Activated CD4-positive, alpha-beta T cell treated with anti-CD3 and anti-CD28 coated beads, Interleukin-2, amount 50 U/mL, for 1 hour (primary cell): ENCODE results near the gene MCM6.

Source experiments
- DNase-seq: peaks from one replicate; pipeline ENCODE4 v3.0.0-alpha.2; 2020

Gene MCM6

DNA sequence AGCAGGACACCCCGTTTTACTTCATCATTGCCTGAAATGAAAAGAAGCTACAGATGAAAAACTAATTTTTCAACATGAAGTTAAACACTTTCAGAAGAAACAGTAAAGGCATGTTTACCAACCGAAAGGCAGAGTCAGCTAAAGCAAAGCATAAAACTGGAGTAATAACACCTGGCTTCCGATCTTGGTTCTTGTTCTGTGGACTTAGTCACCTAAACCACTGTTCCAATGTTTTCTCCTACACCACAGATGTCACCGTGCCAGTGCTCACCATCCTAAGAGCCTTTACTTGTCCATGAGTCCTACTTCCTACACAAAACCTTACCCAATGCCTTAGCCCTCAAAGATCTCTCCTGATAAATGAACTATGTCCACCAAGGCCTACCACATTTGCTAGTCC lies 13.5 kb downstream of the MCM6 start:
- no peak for DNase-seq

DNA sequence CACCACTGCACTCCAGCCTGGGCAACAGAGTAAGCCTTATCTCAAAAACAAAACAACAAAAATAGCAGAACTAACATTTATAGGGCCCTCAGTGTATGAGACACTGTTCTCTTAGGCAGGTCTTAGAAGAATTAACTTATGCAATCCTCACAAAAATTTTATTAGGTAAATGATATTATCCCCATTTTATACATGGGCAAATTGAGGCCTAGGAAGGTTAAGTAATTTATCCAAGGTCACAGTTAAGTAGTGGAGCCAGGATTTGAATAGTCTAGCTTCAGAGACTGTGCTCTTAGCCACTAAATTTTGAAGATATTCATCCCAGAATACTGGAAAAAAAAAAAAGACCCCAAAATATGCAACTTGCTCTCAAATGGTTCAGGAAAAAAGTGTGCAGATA lies 22.8 kb downstream of the MCM6 start:
- DNase-seq, result no peak

DNA sequence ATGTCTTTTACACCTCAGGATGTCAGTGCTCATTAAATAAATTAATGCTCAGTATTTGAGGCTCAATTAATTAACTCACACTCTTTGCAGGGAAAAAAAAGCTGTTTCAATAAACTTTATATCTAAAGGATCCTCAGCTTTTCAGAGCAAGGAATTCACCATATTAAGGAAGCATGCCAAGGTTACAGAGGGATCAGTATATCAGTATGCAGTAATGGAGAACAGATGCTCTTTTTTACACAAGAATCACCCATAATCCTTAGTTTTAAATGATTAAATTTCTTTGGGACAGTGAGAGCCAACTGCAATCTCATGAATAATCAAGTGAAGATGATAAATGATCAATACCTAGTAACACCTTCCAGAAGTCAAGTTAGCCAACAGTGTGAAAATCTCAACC lies 24.4 kb downstream of the MCM6 start:
- DNase-seq, result no peak

DNA sequence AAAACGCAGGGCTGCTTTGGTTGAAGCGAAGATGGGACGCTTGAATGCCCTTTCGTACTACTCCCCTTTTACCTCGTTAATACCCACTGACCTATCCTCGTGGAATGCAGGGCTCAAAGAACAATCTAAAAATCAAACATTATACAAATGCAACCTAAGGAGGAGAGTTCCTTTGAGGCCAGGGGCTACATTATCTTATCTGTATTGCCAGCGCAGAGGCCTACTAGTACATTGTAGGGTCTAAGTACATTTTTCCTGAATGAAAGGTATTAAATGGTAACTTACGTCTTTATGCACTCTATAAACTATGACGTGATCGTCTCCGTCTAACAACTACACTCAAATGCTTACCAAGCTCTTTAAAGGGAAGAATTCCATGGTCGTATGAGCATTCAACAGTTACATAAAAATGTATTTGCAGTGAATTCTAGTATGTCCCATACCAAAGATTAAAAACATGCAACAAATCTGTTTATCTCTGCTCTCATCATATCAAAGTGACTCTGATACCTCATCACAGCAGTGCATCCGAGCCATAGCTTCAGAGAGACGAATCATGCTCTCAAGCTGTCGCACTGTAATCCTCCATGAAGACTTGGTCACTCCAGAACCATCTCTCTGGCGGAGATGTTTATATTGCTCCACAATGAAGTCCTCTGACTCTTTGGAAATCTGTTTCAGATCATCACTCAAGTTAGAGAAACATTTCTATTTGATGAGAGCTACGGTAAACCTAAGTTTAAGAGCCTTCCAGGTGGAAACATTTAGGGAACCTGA lies 25.2 kb downstream of the MCM6 start:
- no peak for DNase-seq

DNA sequence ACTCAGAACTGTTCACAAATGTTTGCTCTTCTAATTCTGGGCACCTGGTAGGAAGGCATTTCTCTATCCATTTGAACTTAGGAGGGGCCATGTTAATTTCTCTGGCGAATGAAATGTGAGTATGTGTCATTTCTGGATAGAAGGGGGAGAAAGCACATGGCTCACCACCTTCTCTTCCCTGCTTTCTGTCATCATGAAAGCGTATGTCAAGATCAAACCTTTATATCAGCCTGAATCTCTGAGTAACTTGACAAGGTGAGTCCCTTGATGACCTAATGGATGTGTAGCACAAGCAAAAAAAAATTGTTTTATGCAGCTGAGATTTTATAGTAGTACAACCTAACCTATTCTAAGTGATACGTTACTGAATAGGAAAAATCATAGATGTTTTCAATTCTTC lies 27.2 kb downstream of the MCM6 start:
- DNase-seq, result no peak

DNA sequence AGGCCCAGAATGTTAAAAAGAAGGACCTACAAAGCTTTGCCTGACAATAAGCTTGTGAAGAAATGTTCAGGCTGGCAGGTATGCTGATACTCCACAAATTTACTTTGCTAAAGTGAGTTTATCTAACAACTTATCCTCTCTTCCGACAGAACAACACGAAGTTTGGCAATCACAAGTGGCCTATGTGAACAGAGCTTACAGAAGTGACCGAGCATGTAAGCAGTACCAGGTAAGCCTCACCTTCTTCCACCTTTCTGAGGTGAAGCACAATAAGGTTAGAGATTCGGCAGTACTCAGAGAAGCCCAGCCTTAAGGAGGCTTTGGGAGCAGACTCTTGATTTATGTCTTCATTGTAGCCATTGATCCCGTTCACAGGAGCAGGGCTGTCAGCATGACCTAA lies 30.2 kb downstream of the MCM6 start:
- no peak for DNase-seq

DNA sequence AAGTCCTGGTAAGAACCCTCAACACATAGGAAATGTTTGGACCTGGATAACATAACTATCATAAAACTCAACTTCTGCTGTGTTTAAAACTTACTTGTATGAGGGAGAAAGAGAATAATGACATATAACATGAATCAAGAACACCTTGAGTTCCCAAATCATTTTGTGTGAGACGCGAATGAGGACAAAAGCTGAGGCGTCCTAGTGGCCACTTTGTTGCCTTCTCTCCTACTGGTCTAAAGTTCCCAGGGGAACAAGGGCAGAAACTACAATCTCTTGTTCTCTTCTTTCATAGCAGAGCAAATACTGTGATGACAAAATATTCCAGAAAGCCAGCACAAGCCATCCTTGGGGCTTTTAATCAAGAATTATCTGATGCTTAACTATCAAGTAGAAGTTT lies 31.0 kb downstream of the MCM6 start:
- no peak for DNase-seq

DNA sequence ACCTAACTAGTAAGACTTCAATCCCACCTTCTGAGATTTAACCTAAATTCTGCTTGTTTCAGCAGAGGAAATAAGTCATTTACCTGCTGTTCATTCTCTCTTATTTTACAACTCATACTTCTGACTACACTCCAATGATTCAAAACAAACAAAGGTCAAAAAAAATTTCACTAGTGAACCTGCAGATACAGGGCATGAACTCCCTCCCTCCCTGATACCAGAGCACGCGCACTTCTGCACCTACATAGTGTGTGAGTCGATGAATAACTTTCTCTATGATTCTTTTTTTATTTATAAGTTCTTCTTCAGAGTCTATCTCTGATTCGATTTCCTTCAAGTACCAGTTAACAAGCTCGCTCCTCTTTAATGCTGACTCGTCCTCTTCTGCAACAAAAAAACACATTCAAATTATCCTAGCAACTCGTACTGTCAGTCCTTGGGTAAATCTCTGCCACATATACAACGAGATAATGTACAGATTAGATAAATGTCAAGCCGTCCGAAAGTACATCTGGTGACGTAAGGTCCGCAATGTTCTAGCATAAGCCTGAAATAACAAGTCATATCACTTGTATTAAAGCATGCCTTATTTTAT lies 31.8 kb downstream of the MCM6 start:
- no peak for DNase-seq

DNA sequence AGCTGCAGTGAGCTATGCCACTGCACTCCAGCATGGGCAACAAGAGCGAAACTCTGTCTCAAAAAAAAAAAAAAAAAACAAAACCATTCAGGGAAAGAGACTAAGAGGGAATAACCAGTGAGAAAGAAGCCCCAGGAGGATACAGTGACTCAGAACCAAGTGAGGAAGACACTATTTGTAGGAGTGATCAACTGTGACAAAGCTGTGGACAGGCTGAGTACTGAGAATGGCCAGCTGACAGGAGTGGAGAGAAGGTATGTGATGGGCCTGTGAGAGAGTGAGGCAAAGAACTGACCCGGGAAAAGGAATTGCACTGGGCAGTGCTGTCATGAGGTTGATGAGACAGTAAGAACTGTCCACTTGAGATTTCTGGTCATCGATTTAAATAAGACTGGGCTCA lies 32.6 kb downstream of the MCM6 start:
- no peak for DNase-seq

DNA sequence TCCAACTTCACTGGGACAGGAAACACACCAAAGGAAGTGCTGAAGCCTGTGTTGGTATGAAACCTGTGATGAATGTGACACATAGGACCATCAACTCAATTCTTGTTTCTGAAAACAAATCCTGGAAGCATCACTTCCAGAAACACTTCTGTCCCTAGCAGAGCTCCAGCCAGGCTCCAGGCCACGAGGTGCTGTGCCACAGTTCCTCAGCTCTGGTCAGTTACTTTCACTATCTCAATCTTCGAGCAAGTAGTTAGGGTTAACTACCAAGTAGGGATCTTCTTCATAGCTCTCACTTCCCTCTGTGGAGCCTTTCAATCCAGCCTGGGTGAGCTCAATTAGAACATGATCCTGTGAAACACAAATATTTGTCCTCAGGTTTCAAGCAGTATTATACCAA lies 35.6 kb downstream of the MCM6 start:
- no peak for DNase-seq

DNA sequence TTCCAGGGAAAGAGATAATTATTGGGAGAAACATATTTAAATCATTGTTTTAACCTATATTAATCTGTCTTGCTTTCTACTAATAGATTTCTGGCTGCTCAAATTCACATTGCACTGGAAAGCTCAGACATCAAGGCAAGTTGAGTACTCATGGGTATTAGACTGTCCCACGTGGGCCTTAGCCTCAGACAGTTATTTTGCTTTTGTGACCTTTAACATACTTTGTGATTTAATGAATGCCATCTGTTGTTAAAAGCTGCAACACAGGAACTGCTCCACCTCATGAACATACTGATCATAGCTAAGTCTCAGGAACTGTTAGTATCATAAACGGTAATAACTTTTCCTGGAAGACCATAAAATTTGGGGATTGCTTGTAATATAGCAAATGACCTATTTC lies 36.5 kb downstream of the MCM6 start:
- DNase-seq, result no peak

DNA sequence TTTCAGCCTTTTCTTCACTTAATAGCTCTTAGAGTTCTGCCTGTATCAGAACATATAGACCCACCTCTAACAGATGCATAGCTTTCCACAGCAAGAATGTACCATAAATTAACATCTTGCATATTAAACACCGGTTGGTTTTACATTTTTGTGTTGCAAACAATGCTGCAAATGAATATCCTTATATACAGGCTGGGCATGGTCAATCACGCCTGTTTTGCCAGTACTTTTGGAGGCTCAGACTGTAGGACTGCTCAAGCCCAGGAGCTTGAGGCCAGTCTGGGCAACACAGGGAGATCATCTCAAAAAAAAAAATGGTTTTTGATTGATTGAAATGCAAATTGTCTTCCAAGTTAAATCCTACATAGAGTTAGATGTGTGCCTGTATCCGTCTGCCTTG lies 37.7 kb downstream of the MCM6 start:
- DNase-seq, result no peak

DNA sequence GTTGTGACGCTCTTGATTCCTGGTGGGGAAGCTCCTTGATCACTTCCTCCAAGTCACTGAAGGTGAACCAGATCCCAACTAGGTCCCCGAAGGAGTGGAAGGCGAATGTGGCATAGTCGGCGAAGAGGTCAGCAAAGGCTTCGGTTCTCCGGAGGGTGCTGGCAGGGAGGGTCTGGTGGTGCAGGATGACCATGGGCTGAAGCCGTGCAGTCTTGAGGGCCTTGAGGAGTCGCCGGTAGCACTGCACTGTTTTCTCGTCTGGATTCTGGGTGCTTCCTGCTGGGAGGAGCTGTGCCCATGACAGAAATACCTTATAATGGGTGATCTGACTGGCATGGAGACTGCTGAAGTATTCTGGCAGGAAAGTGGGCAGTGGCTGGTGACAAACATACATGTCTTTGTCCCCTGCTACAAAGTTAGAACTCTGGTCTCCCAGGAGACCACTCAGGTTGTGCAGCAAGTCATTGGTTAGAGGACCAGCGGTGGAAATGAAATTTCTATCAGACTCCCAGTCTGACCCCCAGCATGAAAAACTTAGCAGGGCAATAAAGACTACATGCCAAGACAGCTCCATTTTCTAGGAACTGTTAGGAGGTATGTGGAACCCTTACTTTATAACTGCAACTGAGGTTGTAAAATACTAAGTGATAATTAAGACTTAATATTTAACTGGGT lies 39.5 kb downstream of the MCM6 start, which contains the start of gene LCT:
LCT (minus strand) TSS at position 589 of the 675 bp plus-strand sequence; CDS start at position 574, 15 bp downstream.
- no peak for DNase-seq

DNA sequence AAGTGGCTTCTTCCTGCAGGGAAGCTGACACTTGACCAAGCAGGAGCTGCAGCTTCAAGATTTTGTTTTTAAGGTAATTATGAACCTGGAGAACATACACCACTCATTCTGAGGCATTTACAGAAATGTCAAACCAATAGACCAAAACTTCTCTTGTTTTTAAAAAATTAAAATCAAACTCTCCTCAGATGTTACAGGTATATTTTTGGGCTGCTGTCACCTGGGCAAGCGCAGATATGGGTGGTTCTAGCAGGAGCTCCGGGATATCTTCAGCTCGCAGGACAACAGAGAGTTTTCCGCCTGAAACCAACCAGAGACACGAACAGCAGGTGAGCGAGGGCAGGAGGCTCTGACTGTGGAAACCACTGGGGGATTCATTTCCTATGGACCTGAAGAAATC lies 43.4 kb downstream of the MCM6 start:
- DNase-seq, result no peak

DNA sequence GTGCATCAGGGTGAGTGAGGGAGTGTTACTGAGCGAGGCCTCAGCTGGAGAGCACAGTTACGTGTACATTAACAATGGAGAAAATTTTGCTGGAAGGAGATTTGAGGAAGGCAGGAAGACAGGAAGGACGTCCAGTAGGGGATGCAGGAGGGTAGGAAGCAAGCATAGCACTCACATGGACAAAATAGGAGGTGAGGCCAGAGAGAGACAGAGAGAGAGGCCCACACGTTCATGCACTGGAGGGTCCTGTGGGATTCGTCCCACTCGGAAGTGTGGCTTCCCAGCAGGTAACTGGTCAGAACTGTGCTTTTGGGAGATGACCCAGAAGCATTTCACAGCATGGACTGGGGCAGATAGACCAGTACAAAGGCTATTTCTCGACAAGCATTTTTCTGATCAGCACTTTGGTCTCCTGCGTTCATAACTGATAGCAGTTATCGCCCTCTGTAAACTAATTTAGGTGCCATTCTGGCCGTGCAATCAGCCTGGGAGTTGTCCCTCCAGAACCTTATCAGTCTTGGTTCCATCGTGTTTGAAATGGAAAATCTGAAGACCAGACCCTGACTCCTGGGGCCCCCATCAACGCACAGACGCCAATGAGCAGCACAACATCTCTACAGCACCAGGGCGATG lies 44.9 kb downstream of the MCM6 start:
- no peak for DNase-seq

DNA sequence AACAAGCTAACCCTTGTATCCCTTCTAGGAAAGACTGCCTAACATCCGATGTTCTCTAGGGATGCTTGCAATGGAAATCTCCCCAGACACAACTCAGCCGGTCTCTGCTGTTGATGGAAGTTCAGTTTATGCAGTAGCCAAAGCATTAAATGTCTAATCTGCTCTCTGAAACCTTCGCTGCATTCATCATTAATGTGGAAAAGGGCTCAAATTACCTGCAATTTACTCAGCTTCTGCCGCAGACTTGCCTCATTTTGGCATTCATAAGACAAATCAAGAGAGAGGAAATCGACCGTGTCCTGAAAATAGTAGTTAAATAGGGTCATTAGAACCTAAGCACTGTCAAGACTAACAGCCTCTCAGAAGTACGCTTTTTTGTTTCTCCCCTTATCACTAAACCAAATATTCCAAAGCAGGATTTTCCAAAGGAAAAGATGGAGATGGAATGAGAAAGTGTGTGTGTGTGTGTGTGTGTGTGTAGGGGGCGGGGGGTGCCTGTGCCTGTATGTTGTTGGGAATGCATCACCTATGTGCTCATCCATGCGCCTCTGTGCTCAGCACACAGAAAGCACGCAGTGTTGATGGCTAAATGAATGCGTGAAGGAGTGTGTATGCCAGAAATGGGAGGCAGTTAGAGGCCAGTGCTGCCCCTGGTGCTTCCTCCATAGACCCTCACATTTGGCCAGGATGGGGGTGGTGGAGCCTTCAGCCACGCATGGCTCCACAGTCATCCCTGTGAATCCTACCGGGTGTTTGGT lies 46.7 kb downstream of the MCM6 start:
- no peak for DNase-seq

DNA sequence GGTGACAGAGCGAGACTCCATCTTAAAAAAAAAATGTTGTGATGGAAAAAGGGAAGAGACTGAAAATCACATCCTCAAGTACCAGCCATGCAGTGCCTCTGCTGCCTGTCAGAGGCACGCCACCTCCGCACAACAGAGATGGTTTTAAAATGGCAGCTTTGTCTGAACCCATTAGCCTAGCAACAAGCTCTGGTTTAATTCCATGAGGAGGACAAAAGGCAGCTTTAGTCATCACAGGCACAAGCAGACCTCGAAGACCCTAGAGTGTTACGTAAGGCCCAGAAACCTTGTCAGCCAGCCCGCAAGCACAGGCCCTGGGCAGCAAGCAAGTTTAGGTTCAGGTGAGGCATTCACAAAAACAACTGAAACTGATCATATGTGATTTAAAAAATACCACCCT lies 49.7 kb downstream of the MCM6 start:
- DNase-seq, result no peak

DNA sequence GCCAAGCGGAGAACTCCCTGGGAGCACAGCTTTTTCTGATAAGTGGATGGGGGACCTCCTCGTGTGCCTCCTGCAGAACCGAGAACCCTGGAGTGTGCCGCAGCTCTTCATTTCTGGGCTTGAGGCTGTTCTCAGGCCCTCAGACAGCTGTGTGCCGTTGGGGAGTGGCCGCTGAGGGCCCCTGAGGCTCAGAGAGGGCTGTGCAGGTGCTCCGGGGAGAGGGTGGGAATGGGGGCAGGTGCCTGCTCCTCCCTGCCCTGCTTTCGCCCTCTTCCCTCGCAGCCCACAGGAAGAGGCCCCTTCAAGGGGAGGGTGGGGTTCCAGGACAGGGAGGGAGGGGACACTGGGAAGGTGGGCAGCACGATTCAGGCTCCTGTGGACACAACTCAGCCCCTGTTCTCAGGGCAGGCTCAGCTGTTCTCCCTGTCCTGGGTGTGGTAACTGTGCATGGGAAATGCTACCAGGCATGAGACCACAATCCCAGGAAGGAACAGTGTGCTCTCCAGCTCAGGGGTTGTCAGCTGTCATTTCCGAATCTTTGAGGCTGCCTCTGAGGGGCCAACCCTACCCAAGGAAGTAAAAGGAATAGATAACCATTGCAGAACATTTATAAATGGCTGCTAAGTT lies 50.6 kb downstream of the MCM6 start:
- DNase-seq, result no peak

DNA sequence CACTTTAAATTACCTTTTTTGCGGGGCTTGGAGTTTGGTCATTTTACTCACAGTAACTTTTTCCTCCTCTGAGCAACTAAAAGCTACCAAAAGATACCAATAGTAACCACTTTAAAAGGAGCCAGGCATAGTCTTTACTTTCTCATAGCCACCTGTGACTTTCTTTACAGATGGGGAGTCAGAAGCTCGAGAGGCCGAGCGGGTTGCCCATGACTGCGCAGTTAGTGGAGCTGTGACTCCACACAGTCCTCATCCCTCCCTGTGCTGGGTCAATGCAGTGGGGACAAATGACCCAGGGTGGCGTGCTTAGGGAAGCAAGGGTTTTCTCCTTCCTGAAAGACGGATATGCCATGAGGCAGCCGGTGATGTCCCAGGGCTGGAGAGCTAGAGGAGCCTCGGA lies 51.1 kb downstream of the MCM6 start:
- no peak for DNase-seq

DNA sequence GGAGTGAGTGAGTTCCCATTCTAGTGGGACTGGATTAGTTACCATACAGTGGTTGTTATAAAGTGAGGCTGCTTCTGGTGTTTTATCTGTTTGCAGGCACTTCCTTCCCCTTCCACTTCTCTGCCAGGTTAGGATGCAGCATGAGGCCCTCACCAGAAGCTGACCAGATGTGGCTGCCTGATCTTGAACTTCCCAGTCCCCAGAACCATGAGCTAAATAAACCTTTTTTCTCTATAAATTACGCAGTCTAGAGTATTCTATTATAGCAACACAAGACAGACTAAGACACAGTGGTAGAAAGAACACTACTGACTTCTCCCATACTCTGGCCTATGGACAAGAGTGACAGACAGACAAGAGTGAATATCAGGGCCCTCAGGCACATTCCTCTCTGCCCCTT lies 53.4 kb downstream of the MCM6 start:
- DNase-seq, result no peak

DNA sequence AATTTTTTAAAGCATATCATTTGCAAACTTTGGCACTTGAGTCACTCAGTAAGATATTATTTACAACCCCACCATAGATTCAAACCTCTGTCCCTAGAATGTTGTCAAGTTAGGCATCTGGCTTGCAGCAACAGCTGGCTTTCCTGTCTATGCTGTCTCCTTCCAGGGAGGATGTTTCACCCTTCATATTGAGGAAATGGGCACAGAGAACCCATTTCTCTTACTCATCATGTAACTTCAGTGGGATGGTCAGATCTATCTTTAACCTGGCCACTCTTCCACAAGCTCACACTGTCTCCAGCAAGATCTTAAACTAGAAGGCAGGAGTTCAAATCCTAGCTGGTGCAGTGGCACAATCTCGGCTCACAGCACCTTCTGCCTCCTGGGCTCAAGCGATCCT lies 55.1 kb downstream of the MCM6 start:
- no peak for DNase-seq

DNA sequence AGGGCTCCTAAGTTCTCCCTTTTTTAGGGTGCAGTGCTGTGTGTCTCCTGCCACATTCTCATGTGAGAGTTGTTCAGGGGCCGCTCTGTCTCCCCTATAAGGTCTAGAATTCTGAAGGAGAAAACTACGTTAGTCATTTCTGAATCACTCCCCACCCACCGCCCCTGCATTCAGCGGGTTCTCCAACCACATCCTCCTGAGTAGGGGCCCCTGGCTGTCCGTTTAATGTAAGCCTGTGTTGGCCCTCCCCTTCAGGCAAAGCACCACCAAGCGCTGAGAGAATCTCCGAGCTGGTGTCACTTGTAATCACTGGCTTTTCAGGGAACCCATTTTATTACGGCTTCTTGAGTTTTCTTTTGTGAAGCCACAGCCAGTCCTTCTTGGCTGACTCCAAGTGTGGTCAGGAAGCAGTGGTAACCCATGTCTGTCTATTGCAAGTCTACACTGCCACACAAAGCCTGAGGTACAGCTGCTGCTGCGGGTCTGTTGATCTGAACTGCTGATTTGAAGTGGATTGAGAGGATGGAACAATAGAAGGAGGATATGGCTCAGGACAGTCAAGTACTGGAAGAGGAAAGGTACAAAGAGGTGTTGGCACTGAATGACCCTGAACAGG lies 56.1 kb downstream of the MCM6 start:
- peak; percentile 29 for DNase-seq
